HK-2 (cell line): ENCODE results near the gene WDR90.

ENCODE experiments used
- DNase-seq: peaks from one replicate; pipeline ENCODE4 v3.0.0-alpha.2; 2018; ENCODE audit not compliant: unreplicated experiment

Gene WDR90

GRCh38 chr16:660459-661183, 11.5 kb downstream of the WDR90 start:
- DNase-seq: no peak

DNA sequence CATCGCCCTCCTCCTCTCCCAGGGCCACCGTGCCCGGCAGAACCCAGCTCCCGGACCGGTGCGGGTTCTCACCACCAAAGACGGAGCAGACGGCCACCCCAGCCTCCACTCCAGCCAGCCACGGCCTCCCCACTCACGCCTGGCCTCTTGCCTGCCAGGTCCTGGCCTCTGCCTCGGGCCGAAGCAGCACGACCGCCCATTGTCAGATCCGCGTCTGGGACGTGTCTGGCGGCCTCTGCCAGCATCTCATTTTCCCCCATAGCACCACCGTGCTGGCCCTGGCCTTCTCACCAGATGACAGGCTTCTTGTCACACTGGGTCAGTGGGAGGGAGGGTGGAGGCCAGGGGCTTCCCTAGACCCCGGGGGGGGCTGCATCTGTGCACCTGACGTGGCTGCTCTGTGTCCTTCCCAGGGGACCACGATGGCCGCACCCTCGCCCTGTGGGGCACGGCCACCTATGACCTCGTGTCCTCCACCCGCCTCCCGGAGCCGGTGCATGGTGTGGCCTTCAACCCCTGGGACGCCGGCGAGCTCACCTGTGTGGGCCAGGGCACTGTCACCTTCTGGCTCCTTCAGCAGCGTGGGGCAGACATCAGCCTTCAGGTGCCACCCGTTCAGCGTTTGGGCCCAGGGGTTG, 12.1 kb downstream of the WDR90 start:
- no peak for DNase-seq

DNA sequence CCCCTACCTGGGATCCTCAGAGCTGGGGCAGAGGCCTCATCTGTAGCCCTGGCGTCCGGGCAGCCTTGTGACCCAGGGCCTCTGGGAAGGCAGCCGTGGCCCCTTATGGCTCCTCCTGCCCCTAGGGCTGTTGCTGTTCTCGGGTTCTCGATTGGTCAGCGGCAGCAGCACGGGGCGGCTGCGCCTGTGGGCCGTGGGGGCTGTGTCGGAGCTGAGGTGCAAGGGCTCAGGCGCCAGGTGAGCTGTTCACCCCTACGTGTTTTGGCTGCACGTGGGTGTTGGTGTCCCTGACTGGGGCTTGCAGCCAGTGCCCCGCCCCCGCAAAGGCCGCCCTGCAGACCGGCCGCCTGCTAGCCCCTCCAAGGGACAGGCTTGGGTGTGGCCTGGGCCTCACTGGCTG, 12.9 kb downstream of the WDR90 start:
- DNase-seq: no peak

GRCh38 chr16:662597-662996, 13.4 kb downstream of the WDR90 start:
- DNase-seq: no peak

DNA sequence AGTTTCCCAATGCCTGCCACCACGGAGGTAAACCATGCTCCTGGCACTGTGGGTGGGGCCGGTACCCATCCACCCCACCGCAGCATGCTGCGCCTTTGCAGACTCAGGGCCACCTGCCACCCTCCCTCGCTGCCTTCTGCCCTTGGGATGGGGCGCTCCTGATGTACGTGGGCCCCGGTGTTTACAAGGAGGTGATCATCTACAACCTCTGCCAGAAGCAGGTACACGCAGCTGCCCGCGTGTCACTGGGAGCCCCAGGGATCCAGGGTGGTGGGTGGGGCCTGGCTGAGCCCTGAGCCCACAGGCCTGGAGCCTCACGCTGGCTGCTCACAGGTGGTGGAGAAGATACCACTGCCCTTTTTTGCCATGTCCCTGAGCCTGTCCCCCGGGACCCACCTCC, 17.4 kb downstream of the WDR90 start:
- no peak for DNase-seq

GRCh38 chr16:667113-667779, 18.1 kb downstream of the WDR90 start:
- no peak for DNase-seq

DNA sequence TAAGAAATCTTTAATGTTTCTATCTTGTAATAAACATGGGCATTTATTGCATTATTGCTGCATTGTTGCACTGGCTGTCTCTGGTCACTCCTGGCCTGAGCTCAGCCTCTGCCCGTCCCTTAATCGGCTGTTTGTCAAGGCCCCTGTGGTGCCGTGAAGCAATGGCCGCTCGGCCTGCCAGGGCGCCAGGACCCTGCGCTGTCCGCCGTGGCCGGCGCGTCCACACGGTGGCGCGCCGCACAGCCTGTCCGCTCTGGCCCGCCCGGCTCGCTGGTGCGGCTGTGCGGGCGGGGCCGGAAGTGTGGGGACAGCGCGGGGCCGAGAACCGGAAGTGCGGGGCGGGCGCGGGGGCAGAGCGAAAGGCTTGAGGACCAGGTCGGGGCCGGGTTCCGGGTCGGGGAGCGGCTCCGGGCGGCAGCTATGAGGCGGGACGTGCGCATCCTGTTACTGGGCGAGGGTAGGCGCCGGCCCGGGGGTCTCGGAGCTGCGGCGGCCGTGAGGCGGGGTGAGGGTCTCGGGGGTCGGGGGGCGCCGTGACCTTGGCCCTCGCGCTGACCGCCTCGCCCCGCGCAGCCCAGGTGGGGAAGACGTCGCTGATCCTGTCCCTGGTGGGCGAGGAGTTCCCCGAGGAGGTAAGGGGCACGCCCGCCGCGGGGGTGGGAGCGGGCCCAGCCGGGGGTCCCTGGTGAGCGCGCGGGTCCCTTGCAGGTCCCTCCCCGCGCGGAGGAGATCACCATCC, 18.8 kb downstream of the WDR90 start, which contains the start of gene RHOT2:
Gene RHOT2, plus strand, starts transcription at position 353 of the 739 bp plus-strand sequence. Its CDS starts 68 bp downstream, at position 421.
- peak; percentile 88 for DNase-seq

- no peak for DNase-seq
Observed at GRCh38 chr16:668519-669171, 19.5 kb downstream of the WDR90 start.

- DNase-seq: no peak
Observed at GRCh38 chr16:669666-670065, 20.5 kb downstream of the WDR90 start.

DNA sequence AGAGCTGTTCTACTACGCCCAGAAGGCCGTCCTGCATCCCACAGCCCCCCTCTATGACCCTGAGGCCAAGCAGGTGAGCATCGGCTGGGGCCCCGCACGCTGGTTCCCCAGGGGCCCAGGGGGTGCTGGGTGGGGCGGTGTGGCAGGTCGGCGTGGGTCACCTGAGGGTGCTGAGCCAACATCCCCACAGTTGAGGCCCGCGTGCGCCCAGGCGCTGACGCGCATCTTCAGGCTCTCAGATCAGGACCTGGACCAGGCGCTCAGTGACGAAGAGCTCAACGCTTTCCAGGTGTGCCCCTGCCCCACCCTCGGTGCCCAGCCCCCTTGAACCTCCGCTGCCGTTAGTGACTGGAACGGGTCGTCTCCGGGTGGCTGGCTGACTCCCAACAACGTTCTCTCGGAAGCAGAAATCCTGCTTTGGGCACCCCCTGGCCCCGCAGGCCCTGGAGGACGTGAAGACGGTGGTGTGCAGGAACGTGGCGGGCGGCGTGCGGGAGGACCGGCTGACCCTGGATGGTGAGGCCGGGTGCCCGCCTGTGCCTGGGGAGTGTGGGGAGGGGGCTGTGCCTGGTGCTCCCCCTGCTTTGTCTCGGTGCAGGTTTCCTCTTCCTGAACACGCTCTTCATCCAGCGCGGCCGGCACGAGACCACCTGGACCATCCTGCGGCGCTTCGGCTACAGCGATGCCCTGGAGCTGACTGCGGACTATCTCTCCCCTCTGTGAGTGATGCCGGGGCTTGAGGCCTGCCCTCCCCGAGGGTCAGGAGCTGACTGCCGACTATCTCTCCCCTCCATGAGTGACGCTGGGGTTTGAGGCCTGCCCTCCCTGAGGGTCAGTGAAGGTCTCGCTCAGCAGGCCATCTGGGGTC, 21.6 kb downstream of the WDR90 start:
- DNase-seq: no peak

- no peak for DNase-seq
Observed at GRCh38 chr16:671353-672131, 22.4 kb downstream of the WDR90 start.

GRCh38 chr16:672371-672770, 23.2 kb downstream of the WDR90 start:
- no peak for DNase-seq

DNA sequence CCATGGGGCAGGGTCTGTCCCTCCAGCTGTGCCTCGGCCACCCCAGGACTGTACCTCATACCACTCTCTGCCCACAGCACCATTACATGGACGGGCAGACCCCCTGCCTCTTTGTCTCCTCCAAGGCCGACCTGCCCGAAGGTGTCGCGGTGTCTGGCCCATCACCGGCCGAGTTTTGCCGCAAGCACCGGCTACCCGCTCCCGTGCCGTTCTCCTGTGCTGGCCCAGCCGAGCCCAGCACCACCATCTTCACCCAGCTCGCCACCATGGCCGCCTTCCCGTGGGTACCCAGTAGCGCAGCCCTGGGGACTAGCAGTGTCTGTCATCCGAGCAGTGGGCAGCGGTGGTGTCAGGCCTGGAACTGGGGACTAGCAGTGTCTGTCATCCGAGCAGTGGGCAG, 23.7 kb downstream of the WDR90 start:
- DNase-seq: no peak

DNA sequence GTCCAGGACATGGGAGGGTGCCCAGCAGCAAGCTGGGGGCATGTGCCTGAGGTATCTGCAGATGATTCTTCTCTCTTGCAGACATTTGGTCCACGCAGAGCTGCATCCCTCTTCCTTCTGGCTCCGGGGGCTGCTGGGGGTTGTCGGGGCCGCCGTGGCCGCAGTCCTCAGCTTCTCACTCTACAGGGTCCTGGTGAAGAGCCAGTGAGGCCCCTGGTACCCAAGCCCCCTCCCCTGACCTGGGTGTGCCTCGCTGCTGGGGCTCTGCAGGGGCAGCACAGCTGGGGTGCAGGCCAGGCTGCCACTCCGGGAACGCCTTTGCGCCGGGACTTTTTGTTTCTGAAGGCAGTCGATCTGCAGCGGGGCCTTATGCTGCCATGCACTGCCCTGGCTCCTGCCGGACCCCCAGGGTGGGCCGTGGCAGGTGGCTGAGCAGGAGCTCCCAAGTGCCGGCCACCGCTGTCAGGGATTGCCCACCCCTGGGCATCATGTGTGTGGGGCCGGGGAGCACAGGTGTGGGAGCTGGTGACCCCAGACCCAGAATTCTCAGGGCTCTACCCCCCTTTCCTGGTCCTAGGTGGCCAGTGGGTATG, 24.3 kb downstream of the WDR90 start:
- DNase-seq: no peak

GRCh38 chr16:674214-674881, 25.2 kb downstream of the WDR90 start:
- no peak for DNase-seq

- DNase-seq: no peak
Observed at GRCh38 chr16:674968-675883, 26.1 kb downstream of the WDR90 start, which contains the start of gene RHBDL1. RHBDL1 (plus strand) TSS chr16:675671; CDS start chr16:675791, 120 bp downstream.

DNA sequence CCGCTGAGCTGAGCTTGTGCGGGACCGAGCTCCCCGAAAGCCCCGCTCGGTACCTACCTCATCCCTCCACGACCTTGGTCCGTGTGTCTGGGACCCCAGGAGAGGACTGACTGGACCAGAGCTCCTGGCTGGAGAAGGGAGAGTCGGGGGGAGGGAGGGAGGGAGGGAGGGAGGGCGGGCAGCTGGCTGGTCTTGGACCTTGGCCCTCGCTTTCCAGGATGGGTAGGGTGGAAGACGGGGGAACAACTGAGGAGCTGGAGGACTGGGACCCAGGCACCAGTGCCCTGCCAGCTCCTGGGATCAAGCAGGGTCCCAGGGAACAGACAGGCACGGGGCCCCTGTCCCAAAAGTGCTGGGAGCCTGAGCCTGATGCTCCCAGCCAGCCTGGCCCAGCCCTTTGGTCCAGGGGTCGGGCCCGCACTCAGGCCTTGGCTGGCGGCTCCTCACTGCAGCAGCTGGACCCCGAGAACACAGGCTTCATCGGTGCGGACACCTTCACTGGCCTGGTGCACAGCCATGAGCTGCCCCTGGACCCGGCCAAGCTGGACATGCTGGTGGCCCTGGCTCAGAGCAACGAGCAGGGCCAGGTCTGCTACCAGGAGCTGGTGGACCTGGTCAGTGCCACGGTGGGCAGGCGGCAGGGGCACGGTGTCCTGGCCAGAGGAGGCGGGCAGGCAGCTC, 26.9 kb downstream of the WDR90 start:
- DNase-seq: no peak
